Measurements from ENCODE around the gene QARS1.

The QARS1 gene

GRCh38 chr3:49104427-49105291, at the start of gene QARS1:
Gene QARS1, minus strand, starts transcription at chr3:49104757. Its CDS starts 24 bp downstream, at chr3:49104733.
- DNase-seq = peak; percentile 84

DNA sequence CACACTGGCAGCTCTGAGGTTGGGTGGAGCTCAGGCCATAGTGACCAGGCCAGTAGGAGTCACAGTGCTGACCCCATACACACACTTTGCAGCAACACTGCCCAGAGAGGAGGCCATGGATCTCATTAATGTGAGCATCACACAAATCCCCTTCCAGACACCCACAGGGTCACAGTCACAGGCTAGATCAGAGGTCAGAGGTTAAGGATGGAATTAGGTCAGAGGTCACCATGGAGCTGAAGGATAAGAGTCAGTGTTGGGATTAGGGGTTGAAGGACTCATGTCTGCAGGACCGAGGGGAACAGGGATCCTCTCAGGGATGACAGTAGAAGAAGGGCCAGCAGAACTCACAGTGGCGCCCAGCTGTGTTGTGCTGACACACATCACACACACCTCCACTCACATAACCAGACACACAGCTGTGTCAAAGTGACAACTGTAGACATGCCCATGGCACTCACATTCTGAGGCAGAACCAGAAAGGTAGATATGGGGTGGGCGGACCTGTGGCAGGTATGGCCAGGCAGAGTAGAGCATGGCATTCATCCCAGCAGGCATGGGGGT, 48.9 kb upstream of the QARS1 start:
- no peak for DNase-seq

DNA sequence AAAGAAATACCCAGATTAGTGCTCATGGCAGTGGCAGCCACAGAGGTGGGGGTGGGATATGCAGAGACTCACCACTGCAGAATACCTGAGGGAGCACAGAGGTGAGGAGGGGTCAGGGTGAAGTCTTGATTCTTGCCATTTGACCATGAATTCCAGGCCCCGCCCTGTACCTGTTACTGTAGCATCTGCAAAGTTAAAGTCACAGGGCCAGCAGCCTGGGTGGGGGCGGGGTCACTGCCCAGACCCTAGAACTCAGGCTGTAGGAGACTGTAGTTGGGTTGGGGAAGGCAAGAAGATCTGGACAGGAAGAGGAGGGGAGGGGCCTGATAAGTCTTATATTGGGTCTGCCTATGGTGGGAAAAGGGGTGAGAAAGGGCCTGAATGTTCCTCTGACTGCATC, 47.1 kb upstream of the QARS1 start:
- no peak for DNase-seq

- DNase-seq = no peak
Measured at GRCh38 chr3:49148159-49148558, 43.6 kb upstream of the QARS1 start.

- DNase-seq = no peak
Measured at GRCh38 chr3:49140080-49140479, 35.5 kb upstream of the QARS1 start.

GRCh38 chr3:49135499-49135898, 30.9 kb upstream of the QARS1 start:
- DNase-seq = no peak

DNA sequence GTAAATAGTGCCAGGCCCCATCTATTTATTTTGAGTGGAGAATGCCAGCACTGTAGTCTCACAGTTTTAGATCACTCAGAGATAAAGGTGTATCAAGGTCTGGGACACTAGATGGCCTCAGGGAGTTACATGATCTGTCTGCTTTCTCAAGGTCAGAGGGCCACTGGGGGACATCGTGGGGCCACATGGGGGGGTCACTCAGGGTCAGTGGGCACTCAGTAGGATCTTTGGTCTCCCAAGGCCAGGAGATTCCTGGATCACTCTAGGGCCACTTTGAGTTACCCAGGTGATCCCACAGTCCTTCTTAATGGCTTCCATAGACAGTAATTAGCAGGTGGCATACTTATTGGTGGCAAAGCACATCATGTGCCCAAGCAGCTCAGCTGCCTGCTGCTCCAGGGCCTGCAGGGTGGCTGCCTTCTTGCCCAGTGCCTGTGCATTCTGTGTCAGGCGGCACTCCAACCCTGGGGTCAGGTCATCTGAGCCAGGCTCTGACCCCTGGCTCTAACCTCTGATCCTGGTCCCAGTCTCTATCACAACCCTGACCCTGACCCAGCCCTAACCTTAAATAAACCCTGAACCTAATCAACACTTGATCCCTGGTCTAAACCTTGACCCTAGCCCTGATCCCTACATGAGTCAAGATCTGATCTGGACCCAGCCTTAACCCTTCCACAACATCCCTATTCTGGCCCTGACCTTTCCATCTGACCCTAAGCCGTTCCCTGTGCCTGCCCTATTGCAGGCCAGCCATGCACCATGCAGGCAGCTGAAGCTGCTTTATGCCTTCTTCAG, 30.1 kb upstream of the QARS1 start:
- DNase-seq = no peak

DNA sequence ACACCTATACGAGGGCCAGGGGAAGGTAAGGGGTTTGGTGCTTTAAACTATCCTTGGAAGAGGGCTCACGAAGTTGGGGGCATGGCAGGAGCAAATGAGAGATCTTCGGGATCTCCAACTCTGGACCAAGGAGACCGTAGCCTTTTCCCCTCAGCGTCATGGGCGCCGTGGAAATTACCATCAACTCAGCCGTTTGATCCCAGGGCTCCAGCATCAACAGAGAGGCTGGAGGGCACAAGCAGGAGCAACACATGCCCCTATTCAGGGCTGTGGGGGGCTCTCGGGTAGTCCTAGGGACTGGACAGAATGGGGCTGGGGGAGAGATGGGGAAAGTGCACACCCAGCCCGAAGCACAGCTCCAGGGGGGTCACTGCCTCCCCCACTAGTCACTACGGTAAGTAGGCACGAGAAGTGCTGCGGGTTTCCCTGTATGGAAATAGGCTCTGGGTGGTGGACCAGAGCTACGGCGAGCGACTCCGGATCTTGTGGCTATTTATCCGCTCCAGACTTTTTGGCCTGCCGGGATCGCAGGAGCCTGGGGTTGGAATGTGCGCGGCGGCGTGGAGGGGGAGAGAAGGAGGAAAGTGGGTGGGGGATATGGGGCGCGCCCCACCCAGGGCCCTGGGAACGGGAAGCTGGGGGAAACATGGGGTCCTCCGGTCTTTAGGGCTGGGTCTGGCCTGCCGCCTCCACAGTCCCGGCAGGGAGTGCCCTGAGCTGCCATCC, 28.8 kb upstream of the QARS1 start:
- no peak for DNase-seq

DNA sequence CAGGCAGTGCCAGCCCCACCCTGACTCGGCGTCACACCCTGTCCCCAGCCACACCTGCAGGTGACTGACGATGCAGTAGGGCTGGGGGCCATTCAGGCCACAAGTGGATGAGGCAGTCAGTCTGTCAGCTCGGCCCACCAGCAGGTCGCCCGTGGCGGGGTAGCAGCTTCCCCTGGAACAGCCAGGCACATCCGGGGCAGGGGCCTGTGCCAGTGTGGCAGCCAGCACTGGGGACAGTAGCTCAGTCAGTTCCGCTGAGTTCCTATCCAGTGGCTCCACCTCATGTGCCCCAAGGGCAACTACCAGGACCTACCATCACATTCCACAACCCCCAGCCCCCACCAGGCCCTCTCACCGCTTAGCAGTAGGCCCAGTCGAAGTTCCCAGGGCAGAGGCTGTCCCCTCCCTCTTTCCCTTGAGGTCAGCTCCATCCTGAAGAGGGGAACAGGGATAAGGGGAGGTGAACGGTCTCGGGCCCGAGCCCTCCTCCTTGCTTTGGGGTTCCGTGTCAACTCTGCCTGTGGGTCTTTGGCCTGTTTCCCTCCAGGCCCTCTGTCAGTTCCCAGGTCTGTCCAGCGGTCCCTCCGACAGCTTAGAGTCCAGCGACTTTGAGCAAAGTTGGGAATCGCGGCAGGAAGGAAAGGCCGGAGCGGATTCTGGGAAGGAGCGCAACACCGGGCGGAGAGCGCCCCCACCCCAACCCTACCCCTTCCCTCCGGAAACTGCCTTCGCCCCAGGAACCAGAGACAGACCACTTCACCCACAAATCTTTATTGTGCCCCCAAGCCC, 28.1 kb upstream of the QARS1 start, which contains the start of gene LAMB2:
TSS of gene LAMB2 (minus strand) at position 614 of the 789 bp plus-strand sequence. CDS start at position 431, 183 bp downstream.
- DNase-seq = no peak

DNA sequence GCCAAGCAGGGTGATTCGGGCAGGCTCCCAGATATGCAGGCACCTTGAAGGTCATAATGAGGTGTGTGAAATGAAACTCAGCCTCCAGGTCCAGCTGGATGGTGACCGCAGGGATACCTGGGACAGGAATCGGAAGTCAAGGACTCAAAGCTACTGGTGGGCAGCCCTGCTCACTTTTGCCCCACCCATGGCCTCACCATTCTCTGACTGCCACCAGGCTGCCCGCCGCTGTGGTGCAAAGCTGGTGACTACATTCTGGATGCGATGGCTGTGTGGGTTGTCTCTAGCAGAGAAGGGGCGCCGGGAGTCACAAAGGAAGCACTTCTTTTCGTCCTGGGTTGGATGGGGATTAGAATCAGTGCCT, 27.5 kb upstream of the QARS1 start:
- DNase-seq = no peak

GRCh38 chr3:49131576-49131975, 27.0 kb upstream of the QARS1 start:
- DNase-seq = no peak

DNA sequence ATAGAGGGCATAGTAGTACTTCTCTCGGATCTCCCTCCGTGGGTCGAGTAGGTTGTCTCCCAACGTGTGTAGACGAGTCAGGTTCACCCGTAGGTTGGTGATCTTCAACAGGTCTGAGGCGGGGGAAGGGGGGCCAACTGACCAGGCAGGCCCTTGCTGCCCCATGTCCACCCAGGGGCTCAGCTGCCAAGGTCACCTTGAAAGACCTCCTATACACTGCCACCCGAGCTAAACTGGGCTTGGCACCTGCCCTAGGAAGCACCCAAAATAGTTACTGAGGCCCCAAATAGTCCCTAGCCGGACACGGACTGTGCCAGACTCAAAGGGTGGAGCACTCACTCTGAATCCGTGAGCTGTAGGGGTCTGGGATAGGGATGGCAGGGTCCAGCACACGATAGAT, 26.5 kb upstream of the QARS1 start:
- DNase-seq = no peak

GRCh38 chr3:49124991-49125670, 20.6 kb upstream of the QARS1 start:
- no peak for DNase-seq

- no peak for DNase-seq
Measured at GRCh38 chr3:49124203-49124602, 19.6 kb upstream of the QARS1 start.

DNA sequence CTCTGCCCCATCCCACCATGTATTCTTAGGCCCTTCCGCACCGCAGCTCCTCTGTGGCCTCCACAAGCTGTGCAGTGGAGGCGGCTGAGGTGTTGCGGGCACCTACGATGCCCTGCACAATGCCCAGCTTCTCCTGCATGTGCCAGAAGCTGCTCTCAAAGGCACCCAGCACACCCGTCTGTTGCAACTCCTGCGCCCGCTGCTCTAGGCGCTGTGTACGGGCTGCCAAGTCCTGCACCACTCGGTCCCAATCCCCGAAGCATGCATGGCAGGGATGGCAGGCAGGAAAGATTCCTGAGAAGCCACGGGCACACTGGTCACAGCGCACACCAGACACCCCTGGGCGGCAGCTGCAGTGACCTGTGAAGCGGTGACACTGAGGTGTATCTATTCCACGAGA, 19.1 kb upstream of the QARS1 start:
- DNase-seq = no peak

GRCh38 chr3:49122886-49123545, 18.5 kb upstream of the QARS1 start:
- no peak for DNase-seq

DNA sequence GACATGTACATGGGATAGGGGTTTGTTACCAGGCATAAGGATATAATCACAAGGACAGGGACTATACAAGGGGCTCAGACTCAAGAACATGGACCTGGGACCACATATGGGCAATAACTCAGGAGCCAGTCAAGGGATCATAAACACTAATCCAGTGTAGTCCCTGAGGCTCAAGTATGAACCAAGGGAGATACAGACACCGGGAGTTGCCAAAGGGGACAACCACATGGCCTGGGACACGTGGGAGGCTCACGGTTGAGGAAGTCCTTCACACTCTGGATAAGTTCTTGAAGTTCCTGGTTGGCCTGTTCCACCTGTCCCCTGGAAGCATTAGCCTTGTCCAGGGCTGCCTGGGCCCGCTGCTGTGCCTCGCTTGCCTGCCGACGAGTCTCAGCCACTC, 17.9 kb upstream of the QARS1 start:
- no peak for DNase-seq

DNA sequence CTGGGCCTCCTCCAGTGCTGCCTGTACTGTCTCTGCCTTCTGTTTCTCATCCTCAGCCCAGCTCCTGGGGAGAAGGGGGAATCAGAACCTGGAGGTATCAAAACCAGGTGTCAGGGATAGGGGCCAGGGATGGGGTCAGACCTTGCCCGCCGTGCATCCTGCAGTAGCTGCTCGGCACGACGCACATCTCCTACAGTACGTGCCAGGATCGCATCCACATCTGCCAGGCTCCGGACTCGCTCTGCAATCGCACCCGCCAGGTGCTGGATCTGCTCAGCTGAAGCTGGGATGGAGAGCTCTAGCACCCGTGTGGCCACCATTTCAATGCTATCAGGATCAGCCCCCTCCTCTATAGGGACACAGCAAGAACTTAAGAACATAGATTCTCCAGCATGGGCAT, 17.5 kb upstream of the QARS1 start:
- no peak for DNase-seq

DNA sequence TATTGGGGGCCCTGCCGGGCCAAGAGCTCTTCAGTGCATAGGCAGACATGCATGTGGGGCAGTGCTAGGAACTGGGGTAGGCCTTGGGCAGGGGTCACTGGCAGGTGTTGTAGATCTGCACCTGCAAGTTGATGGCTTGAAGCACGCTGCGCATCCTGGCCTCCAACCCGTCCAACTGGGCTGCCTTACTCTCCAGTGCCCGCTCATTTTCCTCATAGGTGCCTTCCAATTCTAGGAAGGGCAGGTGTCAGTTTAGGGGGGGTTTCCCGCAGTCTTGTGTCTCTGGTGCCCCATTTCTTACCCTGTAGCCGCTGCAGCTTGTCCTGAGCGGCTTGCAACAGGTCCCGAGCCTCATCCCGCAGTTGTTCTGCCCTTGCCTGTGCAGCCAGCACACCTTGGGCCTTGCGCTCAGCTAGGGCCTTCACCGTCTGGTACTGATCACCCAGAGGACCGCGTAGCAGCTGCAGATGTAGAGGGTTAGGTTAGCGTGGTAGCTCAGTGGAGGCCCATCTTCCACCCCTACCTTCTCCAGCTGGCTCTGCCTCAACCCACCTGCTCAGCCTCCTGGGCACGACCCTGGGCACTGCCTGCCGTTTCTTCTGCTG, 16.7 kb upstream of the QARS1 start:
- DNase-seq = no peak

- peak; percentile 94 for DNase-seq
Measured at GRCh38 chr3:49120438-49121131, 16.0 kb upstream of the QARS1 start, which contains the start of gene USP19. Gene USP19, minus strand, starts transcription at chr3:49120823. Its CDS starts 1,678 bp downstream, at chr3:49119145.

Measured in activated T-cell treated with anti-CD3 and anti-CD28 coated beads, Interleukin-2, amount 50 U/mL, for 1 hour (primary cell).